HEK293 (cell line): ENCODE data around the gene PIP5K1C.

ENCODE experiments used
- KLF10 ChIP-seq: fragments of 450-650 bp; IDR thresholded peaks from 2 replicates; pipeline ENCODE4 v1.5.1; 2018; ENCODE audit warnings: missing biosample characterization, mild to moderate bottlenecking, missing genetic modification characterization
- KLF9 ChIP-seq: fragments of 450-650 bp; formaldehyde crosslinking; IDR thresholded peaks from 2 replicates; pipeline ENCODE4 v1.5.1; 2016; ENCODE audit warnings: missing biosample characterization, missing genetic modification characterization, low read depth
- YY1 ChIP-seq: fragments of 450-650 bp; formaldehyde crosslinking; IDR thresholded peaks from 2 replicates; pipeline ENCODE4 v1.5.1; 2018; ENCODE audit warnings: missing biosample characterization, missing genetic modification characterization
- ZNF112 ChIP-seq: fragments of 450-650 bp; formaldehyde crosslinking; IDR thresholded peaks from 2 replicates; pipeline ENCODE4 v1.5.0; 2017; ENCODE audit warnings: missing biosample characterization, missing genetic modification characterization
- ZNF501 ChIP-seq: fragments of 450-650 bp; formaldehyde crosslinking; IDR thresholded peaks from 2 replicates; pipeline ENCODE4 v1.5.1; 2016; ENCODE audit warnings: missing biosample characterization, missing genetic modification characterization
- ZNF707 ChIP-seq: fragments of 450-650 bp; formaldehyde crosslinking; IDR thresholded peaks from 2 replicates; pipeline ENCODE4 v1.5.1; 2016; ENCODE audit warnings: missing biosample characterization, missing genetic modification characterization
- ZNF776 ChIP-seq: fragments of 450-650 bp; formaldehyde crosslinking; IDR thresholded peaks from 2 replicates; pipeline ENCODE4 v1.5.0; 2017; ENCODE audit warnings: missing biosample characterization, missing genetic modification characterization, borderline replicate concordance
- TF ChIP-seq, protein P1 (sequence below): sonication (generic); formaldehyde crosslinking; IDR thresholded peaks from 2 replicates; pipeline ENCODE4 v1.8.1; 2022; ENCODE audit warnings: mild to moderate bottlenecking, moderate library complexity, missing genetic modification reagents
- TF ChIP-seq, protein P2 (sequence below): IDR thresholded peaks from 2 replicates; pipeline ENCODE4 v1.6.1; 2011; ENCODE audit warnings: mild to moderate bottlenecking, low read depth, low read length, borderline replicate concordance

GRCh38 chr19:3621689-3622088 lies 78.6 kb downstream of the PIP5K1C start:
- no peak for TF ChIP-seq ZNF776 (tag by site-specific recombination)
- TF ChIP-seq ZNF112, result no peak
- TF ChIP-seq KLF10, result no peak
- TF ChIP-seq, protein P1, sequence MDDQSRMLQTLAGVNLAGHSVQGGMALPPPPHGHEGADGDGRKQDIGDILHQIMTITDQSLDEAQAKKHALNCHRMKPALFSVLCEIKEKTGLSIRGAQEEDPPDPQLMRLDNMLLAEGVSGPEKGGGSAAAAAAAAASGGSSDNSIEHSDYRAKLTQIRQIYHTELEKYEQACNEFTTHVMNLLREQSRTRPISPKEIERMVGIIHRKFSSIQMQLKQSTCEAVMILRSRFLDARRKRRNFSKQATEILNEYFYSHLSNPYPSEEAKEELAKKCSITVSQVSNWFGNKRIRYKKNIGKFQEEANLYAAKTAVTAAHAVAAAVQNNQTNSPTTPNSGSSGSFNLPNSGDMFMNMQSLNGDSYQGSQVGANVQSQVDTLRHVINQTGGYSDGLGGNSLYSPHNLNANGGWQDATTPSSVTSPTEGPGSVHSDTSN, result no peak
- no peak for TF ChIP-seq ZNF707 (tag by site-specific recombination)
- TF ChIP-seq, protein P2, sequence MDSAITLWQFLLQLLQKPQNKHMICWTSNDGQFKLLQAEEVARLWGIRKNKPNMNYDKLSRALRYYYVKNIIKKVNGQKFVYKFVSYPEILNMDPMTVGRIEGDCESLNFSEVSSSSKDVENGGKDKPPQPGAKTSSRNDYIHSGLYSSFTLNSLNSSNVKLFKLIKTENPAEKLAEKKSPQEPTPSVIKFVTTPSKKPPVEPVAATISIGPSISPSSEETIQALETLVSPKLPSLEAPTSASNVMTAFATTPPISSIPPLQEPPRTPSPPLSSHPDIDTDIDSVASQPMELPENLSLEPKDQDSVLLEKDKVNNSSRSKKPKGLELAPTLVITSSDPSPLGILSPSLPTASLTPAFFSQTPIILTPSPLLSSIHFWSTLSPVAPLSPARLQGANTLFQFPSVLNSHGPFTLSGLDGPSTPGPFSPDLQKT, result no peak
- no peak for TF ChIP-seq KLF9 (tag by site-specific recombination)
- no peak for TF ChIP-seq ZNF501 (tag by site-specific recombination)
- no peak for TF ChIP-seq YY1
